Skeletal muscle satellite cell (primary cell): ENCODE measurements around the gene CD81.
A peak's percentile ranks its signal among the peaks of the same experiment; 100 is the strongest.

Source experiments
- H3K27me3 ChIP-seq: 2 replicates; pipeline ENCODE4 v1.7.0; 2013; ENCODE audit warnings: low read length; ENCODE audit not compliant: control insufficient read depth, insufficient read depth
- H3K36me3 ChIP-seq: 2 replicates; pipeline ENCODE4 v1.7.0; 2013; ENCODE audit warnings: mild to moderate bottlenecking, control low read depth, low read length; ENCODE audit not compliant: insufficient read depth
- H3K4me1 ChIP-seq: 2 replicates; pipeline ENCODE4 v1.7.0; 2013; ENCODE audit warnings: low read length; ENCODE audit not compliant: control insufficient read depth, insufficient read depth
- H3K4me2 ChIP-seq: 2 replicates; pipeline ENCODE4 v1.7.0; 2013; ENCODE audit warnings: mild to moderate bottlenecking, low read length
- H3K4me3 ChIP-seq: 2 replicates; pipeline ENCODE4 v1.7.0; 2013; ENCODE audit warnings: low read length
- H3K9ac ChIP-seq: 2 replicates; pipeline ENCODE4 v1.7.0; 2013; ENCODE audit warnings: mild to moderate bottlenecking, low read depth, low read length, moderate library complexity
- H3K9me3 ChIP-seq: replicated peaks from 2 replicates; pipeline ENCODE4 v1.7.0; 2013; ENCODE audit warnings: mild to moderate bottlenecking, control low read depth, low read length

The CD81 gene

GRCh38 chr11:2394818-2395105 is 17.7 kb downstream of the CD81 start:
- Histone ChIP-seq H3K4me3 (no peak overlapping the region), H3K4me2 (no peak overlapping the region), H3K9ac (no peak overlapping the region), H3K9me3 (no peaks in the 10 kb centered on the region), H3K27me3 (no peaks in the 10 kb centered on the region), H3K4me1 (peaks cover 30% of the 10 kb centered on the region), H3K36me3 (peaks cover 65% of the 10 kb centered on the region)

GRCh38 chr11:2395211-2395730 is 18.2 kb downstream of the CD81 start:
- Histone ChIP-seq H3K4me3 (no peak overlapping the region), H3K9ac (no peak overlapping the region), H3K4me2 (no peak overlapping the region), H3K4me1 (peaks cover 27% of the 10 kb centered on the region), H3K36me3 (peaks cover 61% of the 10 kb centered on the region), H3K27me3 (no peaks in the 10 kb centered on the region), H3K9me3 (no peaks in the 10 kb centered on the region)

GRCh38 chr11:2395856-2396255 is 18.7 kb downstream of the CD81 start:
- Histone ChIP-seq H3K4me1 (peaks cover 22% of the 10 kb centered on the region), H3K36me3 (peaks cover 58% of the 10 kb centered on the region), H3K4me3 (no peak overlapping the region), H3K4me2 (no peak overlapping the region), H3K9ac (no peak overlapping the region), H3K9me3 (no peaks in the 10 kb centered on the region), H3K27me3 (no peaks in the 10 kb centered on the region)

- peaks cover 55% of the 10 kb centered on the region for H3K36me3 ChIP-seq
- H3K4me1 ChIP-seq: peaks cover 19% of the 10 kb centered on the region
- H3K9ac ChIP-seq: no peak overlapping the region
Observed at GRCh38 chr11:2396471-2396870, 19.4 kb downstream of the CD81 start.

GRCh38 chr11:2397005-2397404 is 19.9 kb downstream of the CD81 start:
- no peak overlapping the region for H3K4me2 ChIP-seq
- peaks cover 54% of the 10 kb centered on the region for H3K36me3 ChIP-seq
- H3K27me3 ChIP-seq: no peaks in the 10 kb centered on the region
- no peaks in the 10 kb centered on the region for H3K9me3 ChIP-seq
- peaks cover 25% of the 10 kb centered on the region for H3K4me1 ChIP-seq
- H3K4me3 ChIP-seq: no peak overlapping the region
- no peak overlapping the region for H3K9ac ChIP-seq

More at GRCh38 chr11:2396471-2396870, 19.4 kb downstream of the CD81 start:
- Histone ChIP-seq H3K4me3 (no peak overlapping the region), H3K4me2 (no peak overlapping the region), H3K27me3 (no peaks in the 10 kb centered on the region), H3K9me3 (no peaks in the 10 kb centered on the region)

GRCh38 chr11:2398664-2399355 is 21.7 kb downstream of the CD81 start:
- H3K36me3 ChIP-seq: peaks cover 66% of the 10 kb centered on the region
- no peaks in the 10 kb centered on the region for H3K27me3 ChIP-seq
- H3K4me3 ChIP-seq: peak overlapping the region; percentile 77
- no peaks in the 10 kb centered on the region for H3K9me3 ChIP-seq
- H3K9ac ChIP-seq: peak overlapping the region; percentile 92
- peaks cover 28% of the 10 kb centered on the region for H3K4me1 ChIP-seq
- peak overlapping the region; percentile 92 for H3K4me2 ChIP-seq

- H3K4me3 ChIP-seq: peak overlapping the region; percentile 77
- peak overlapping the region; percentile 92 for H3K9ac ChIP-seq
- H3K4me1 ChIP-seq: peaks cover 28% of the 10 kb centered on the region
- peaks cover 62% of the 10 kb centered on the region for H3K36me3 ChIP-seq
- H3K27me3 ChIP-seq: no peaks in the 10 kb centered on the region
- no peaks in the 10 kb centered on the region for H3K9me3 ChIP-seq
- H3K4me2 ChIP-seq: peak overlapping the region; percentile 92
Observed at GRCh38 chr11:2399488-2400068, 22.5 kb downstream of the CD81 start.

GRCh38 chr11:2400069-2400761 is 23.1 kb downstream of the CD81 start, which contains the start of gene TSSC4:
TSS of gene TSSC4 (plus strand) at chr11:2400750. CDS start at chr11:2402634, 1,884 bp downstream.
- H3K36me3 ChIP-seq: peaks cover 59% of the 10 kb centered on the region

GRCh38 chr11:2400762-2401435 is 23.8 kb downstream of the CD81 start:
- H3K4me3 ChIP-seq: peak overlapping the region; percentile 95
- no peaks in the 10 kb centered on the region for H3K9me3 ChIP-seq
- H3K9ac ChIP-seq: peak overlapping the region; percentile 99
- peak overlapping the region; percentile 99 for H3K4me2 ChIP-seq
- no peaks in the 10 kb centered on the region for H3K27me3 ChIP-seq
- H3K4me1 ChIP-seq: peaks cover 28% of the 10 kb centered on the region
- peaks cover 53% of the 10 kb centered on the region for H3K36me3 ChIP-seq

More at GRCh38 chr11:2400069-2400761, 23.1 kb downstream of the CD81 start, which contains the start of gene TSSC4:
- peaks cover 28% of the 10 kb centered on the region for H3K4me1 ChIP-seq
- H3K9ac ChIP-seq: peak within 1 kb of the TSS; percentile 99
- peak within 1 kb of the TSS; percentile 95 for H3K4me3 ChIP-seq
- H3K9me3 ChIP-seq: no peaks in the 10 kb centered on the region
- peak within 1 kb of the TSS; percentile 99 for H3K4me2 ChIP-seq
- no peaks in the 10 kb centered on the region for H3K27me3 ChIP-seq

GRCh38 chr11:2401436-2401984 is 24.4 kb downstream of the CD81 start:
- H3K9ac ChIP-seq: peak overlapping the region; percentile 99

GRCh38 chr11:2402106-2402505 is 25.0 kb downstream of the CD81 start:
- Histone ChIP-seq H3K4me2 (peak overlapping the region; percentile 99), H3K27me3 (no peaks in the 10 kb centered on the region), H3K4me3 (peak overlapping the region; percentile 95), H3K4me1 (peaks cover 28% of the 10 kb centered on the region), H3K36me3 (peaks cover 41% of the 10 kb centered on the region), H3K9me3 (no peaks in the 10 kb centered on the region), H3K9ac (peak overlapping the region; percentile 99)

More at GRCh38 chr11:2401436-2401984, 24.4 kb downstream of the CD81 start:
- Histone ChIP-seq H3K9me3 (no peaks in the 10 kb centered on the region), H3K4me3 (peak overlapping the region; percentile 95), H3K36me3 (peaks cover 47% of the 10 kb centered on the region), H3K4me2 (peak overlapping the region; percentile 99), H3K4me1 (peaks cover 28% of the 10 kb centered on the region), H3K27me3 (no peaks in the 10 kb centered on the region)
